OCI-LY3 (cell line): ENCODE data around the gene DDN.

Experiments used
- H2AFZ ChIP-seq: fragments of 200-600, 300-600 bp; shearing (Covaris generic); 2 replicates; pipeline ENCODE4 v1.6.0; 2014; ENCODE audit warnings: antibody characterized with exemption, low read depth, low read length
- H3K27ac ChIP-seq: fragments of 200-600, 300-600 bp; sonication (generic); 2 replicates; pipeline ENCODE4 v1.5.1; 2014; ENCODE audit warnings: mild to moderate bottlenecking, low read length, moderate library complexity, mixed read lengths
- H3K27me3 ChIP-seq: fragments of 200-600, 300-600 bp; sonication (generic); 2 replicates; pipeline ENCODE4 v1.6.1; 2014; ENCODE audit warnings: low read depth, low read length, mixed read lengths
- H3K36me3 ChIP-seq: fragments of 200-600, 300-600 bp; sonication (generic); replicated peaks from 2 replicates; pipeline ENCODE3; 2014; ENCODE audit warnings: low read depth, low read length, mixed read lengths
- H3K4me1 ChIP-seq: fragments of 300-600, 200-600 bp; sonication (generic); 2 replicates; pipeline ENCODE4 v1.6.1; 2014; ENCODE audit warnings: low read length, mixed read lengths
- H3K4me2 ChIP-seq: fragments of 200-600, 300-600 bp; sonication (generic); 2 replicates; pipeline ENCODE4 v1.6.1; 2014; ENCODE audit warnings: low read length, mixed read lengths
- H3K4me3 ChIP-seq: fragments of 300-600, 200-600 bp; sonication (generic); 2 replicates; pipeline ENCODE4 v1.5.1; 2014; ENCODE audit warnings: antibody characterized with exemption, mild to moderate bottlenecking, low read length, moderate library complexity
- H3K79me2 ChIP-seq: fragments of 300-600, 200-600 bp; shearing (Covaris generic); 2 replicates; pipeline ENCODE4 v1.6.1; 2014; ENCODE audit warnings: mild to moderate bottlenecking, low read length, mixed read lengths
- H3K9ac ChIP-seq: fragments of 300-600, 200-600 bp; shearing (Covaris generic); 2 replicates; pipeline ENCODE4 v1.6.0; 2014; ENCODE audit warnings: mild to moderate bottlenecking, low read length, moderate library complexity
- H3K9me3 ChIP-seq: fragments of 200-600, 300-600 bp; shearing (Covaris generic); 2 replicates; pipeline ENCODE4 v1.6.1; 2014; ENCODE audit warnings: low read length, mixed read lengths; ENCODE audit not compliant: insufficient read depth
- H4K20me1 ChIP-seq: fragments of 200-600, 300-600 bp; sonication (generic); 2 replicates; pipeline ENCODE4 v1.6.1; 2016; ENCODE audit warnings: low read length, mixed read lengths; ENCODE audit not compliant: insufficient read depth
- CTCF ChIP-seq: fragments of 200-600, 300-600 bp; sonication (generic); IDR thresholded peaks from 2 replicates; pipeline ENCODE4 v1.5.1; 2014; ENCODE audit warnings: antibody characterized with exemption, low read length, low read depth
- EZH2phosphoT487 ChIP-seq: fragments of 200-600 bp; shearing (Covaris generic); IDR thresholded peaks from 2 replicates; pipeline ENCODE4 v1.6.1; 2018; ENCODE audit warnings: antibody characterized with exemption, mixed run types, low read depth

Gene DDN

GRCh38 chr12:49030714-49031572, 31.8 kb upstream of the DDN start:
- Histone ChIP-seq H3K9me3 (no peaks in the 10 kb centered on the region), H4K20me1 (no peaks in the 10 kb centered on the region), H2AFZ (no peak overlapping the region), H3K4me3 (no peak overlapping the region), H3K4me2 (no peak overlapping the region), H3K27ac (no peak overlapping the region), H3K4me1 (no peaks in the 10 kb centered on the region), H3K9ac (no peak overlapping the region), H3K36me3 (peaks cover 66% of the 10 kb centered on the region), H3K79me2 (no peaks in the 10 kb centered on the region), H3K27me3 (no peaks in the 10 kb centered on the region)
- TF ChIP-seq CTCF: no peak
- no peak for TF ChIP-seq EZH2phosphoT487

GRCh38 chr12:49030119-49030518, 30.9 kb upstream of the DDN start:
- Histone ChIP-seq H2AFZ (no peak overlapping the region), H3K4me3 (no peak overlapping the region), H3K79me2 (no peaks in the 10 kb centered on the region), H3K36me3 (peaks cover 72% of the 10 kb centered on the region), H3K27me3 (no peaks in the 10 kb centered on the region), H3K9me3 (no peaks in the 10 kb centered on the region), H3K4me1 (no peaks in the 10 kb centered on the region), H4K20me1 (no peaks in the 10 kb centered on the region), H3K9ac (no peak overlapping the region), H3K4me2 (no peak overlapping the region), H3K27ac (no peak overlapping the region)
- TF ChIP-seq CTCF (no peak), EZH2phosphoT487 (no peak)

GRCh38 chr12:49028666-49029275, 29.6 kb upstream of the DDN start:
- Histone ChIP-seq H3K4me1 (no peaks in the 10 kb centered on the region), H3K36me3 (peaks cover 62% of the 10 kb centered on the region), H3K4me2 (no peak overlapping the region), H3K4me3 (no peak overlapping the region), H3K27me3 (no peaks in the 10 kb centered on the region), H3K27ac (no peak overlapping the region), H3K9me3 (no peaks in the 10 kb centered on the region), H4K20me1 (no peaks in the 10 kb centered on the region), H3K9ac (no peak overlapping the region), H2AFZ (no peak overlapping the region), H3K79me2 (no peaks in the 10 kb centered on the region)
- TF ChIP-seq CTCF (no peak), EZH2phosphoT487 (no peak)

- H3K36me3 ChIP-seq: peaks cover 62% of the 10 kb centered on the region
- no peaks in the 10 kb centered on the region for H3K4me1 ChIP-seq
- H3K9me3 ChIP-seq: no peaks in the 10 kb centered on the region
- no peaks in the 10 kb centered on the region for H3K27me3 ChIP-seq
- no peak overlapping the region for H3K27ac ChIP-seq
- no peak overlapping the region for H3K4me3 ChIP-seq
- no peak overlapping the region for H2AFZ ChIP-seq
- no peak overlapping the region for H3K4me2 ChIP-seq
- H3K79me2 ChIP-seq: no peaks in the 10 kb centered on the region
- H3K9ac ChIP-seq: no peak overlapping the region
- TF ChIP-seq EZH2phosphoT487 (no peak), CTCF (no peak)
- H4K20me1 ChIP-seq: no peaks in the 10 kb centered on the region
Observed at GRCh38 chr12:49027846-49028555, 28.8 kb upstream of the DDN start.
